Thoracic aorta (tissue), 2 donors: Measurements from ENCODE around the gene MAP4K5. TPM values are rescaled to one million over a fixed set of nuclear protein-coding genes. Genes with fewer than 3 reads are reported as not detected.

ENCODE experiments used
- ATAC-seq: fragments of 150-250 bp; one replicate; pipeline ENCODE4 v1.8.0; 2017; ENCODE audit warnings: low read depth; ENCODE audit not compliant: insufficient number of reproducible peaks, low FRiP score
- DNase-seq: peaks from one replicate; pipeline ENCODE4 v3.0.0-alpha.2; 2020; ENCODE audit warnings: low spot score
- H3K27ac ChIP-seq, 2 donors: fragments of 200-600 bp; sonication (generic); 1 replicate in 1 of 2; 2 replicates in 1 of 2; pipeline ENCODE4 v1.5.1; 2016; ENCODE audit warnings: mild to moderate bottlenecking in 2 of 2, moderate library complexity in 2 of 2
- H3K27me3 ChIP-seq: fragments of 200-600 bp; sonication (generic); replicated peaks from 2 replicates; pipeline ENCODE4 v1.6.0; 2016; ENCODE audit warnings: mild to moderate bottlenecking; ENCODE audit not compliant: insufficient read depth
- H3K36me3 ChIP-seq: fragments of 200-600 bp; sonication (generic); one replicate; pipeline ENCODE4 v1.5.1; 2016
- H3K4me1 ChIP-seq, 2 donors: fragments of 200-600 bp; sonication (generic); 1 replicate in 1 of 2; 2 replicates in 1 of 2; pipeline versions ENCODE4 v1.5.1 to v1.6.0; 2016; ENCODE audit warnings: low read depth in 2 of 2, mild to moderate bottlenecking in 1 of 2; ENCODE audit not compliant: control insufficient read depth in 1 of 2
- H3K4me3 ChIP-seq: fragments of 200-600 bp; sonication (generic); 2 replicates; pipeline ENCODE4 v1.5.1; 2016; ENCODE audit warnings: mild to moderate bottlenecking
- H3K9me3 ChIP-seq: fragments of 200-600 bp; sonication (generic); 2 replicates; pipeline ENCODE4 v1.5.1; 2016
- CTCF ChIP-seq: fragments of 200-600 bp; sonication (generic); IDR thresholded peaks from one replicate; pipeline ENCODE4 v1.5.1; 2019; ENCODE audit warnings: antibody characterized with exemption
- total RNA-seq, 2 donors: library from RNA; depleted of rRNA; stranded (reverse); fragments of >200 nt; gene quantifications; one replicate each; pipeline versions ENCODE4 v1.1.0 to v1.2.3, GENCODE V29; 2016

The MAP4K5 gene
- total RNA-seq, 2 donors from 2014 or later: 231 to 238 TPM

DNA sequence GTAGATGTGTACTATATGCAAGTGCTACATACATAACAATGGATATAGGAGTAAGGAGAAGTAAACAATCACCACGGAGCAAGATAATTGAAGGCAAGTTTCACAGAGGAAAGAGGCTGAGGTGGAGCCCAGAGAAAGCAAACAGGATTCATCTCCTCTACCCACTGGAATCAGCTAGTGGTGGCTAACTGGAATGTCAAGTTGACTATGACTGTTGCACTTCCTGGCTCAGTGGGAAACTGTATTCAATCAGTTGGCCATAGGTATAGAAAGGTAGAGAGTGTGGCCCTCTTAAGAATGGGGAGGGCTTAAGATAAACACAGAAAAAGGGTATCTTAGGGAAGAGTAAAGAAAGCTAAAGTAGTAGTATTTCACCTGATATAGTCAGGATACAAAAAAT lies 62.4 kb downstream of the MAP4K5 start:
- Histone ChIP-seq H3K4me3 (no peak overlapping the region), H3K36me3 (peaks cover 52% of the 10 kb centered on the region), H3K27me3 (no peaks in the 10 kb centered on the region), H3K4me1 (no peaks in the 10 kb centered on the region), H3K27ac (no peak overlapping the region), H3K9me3 (peaks cover 13% of the 10 kb centered on the region)
- no peak for DNase-seq
- no peak for TF ChIP-seq CTCF
- no peak for ATAC-seq

- ATAC-seq: no peak
- H3K4me3 ChIP-seq: no peak overlapping the region
- H3K27me3 ChIP-seq: no peaks in the 10 kb centered on the region
- H3K27ac ChIP-seq: no peak overlapping the region
- H3K36me3 ChIP-seq: peaks cover 30% of the 10 kb centered on the region
- no peak for DNase-seq
- TF ChIP-seq CTCF: no peak
- no peaks in the 10 kb centered on the region for H3K4me1 ChIP-seq
- H3K9me3 ChIP-seq: no peaks in the 10 kb centered on the region
Observed at GRCh38 chr14:50462111-50462510, 70.3 kb downstream of the MAP4K5 start.

- no peak overlapping the region for H3K4me3 ChIP-seq
- no peak for DNase-seq
- no peaks in the 10 kb centered on the region for H3K9me3 ChIP-seq
- no peaks in the 10 kb centered on the region for H3K4me1 ChIP-seq
- H3K27ac ChIP-seq: no peak overlapping the region
- H3K36me3 ChIP-seq: peaks cover 26% of the 10 kb centered on the region
- H3K27me3 ChIP-seq: no peaks in the 10 kb centered on the region
- no peak for TF ChIP-seq CTCF
- ATAC-seq: no peak
Observed at GRCh38 chr14:50453869-50454268, 78.5 kb downstream of the MAP4K5 start.

DNA sequence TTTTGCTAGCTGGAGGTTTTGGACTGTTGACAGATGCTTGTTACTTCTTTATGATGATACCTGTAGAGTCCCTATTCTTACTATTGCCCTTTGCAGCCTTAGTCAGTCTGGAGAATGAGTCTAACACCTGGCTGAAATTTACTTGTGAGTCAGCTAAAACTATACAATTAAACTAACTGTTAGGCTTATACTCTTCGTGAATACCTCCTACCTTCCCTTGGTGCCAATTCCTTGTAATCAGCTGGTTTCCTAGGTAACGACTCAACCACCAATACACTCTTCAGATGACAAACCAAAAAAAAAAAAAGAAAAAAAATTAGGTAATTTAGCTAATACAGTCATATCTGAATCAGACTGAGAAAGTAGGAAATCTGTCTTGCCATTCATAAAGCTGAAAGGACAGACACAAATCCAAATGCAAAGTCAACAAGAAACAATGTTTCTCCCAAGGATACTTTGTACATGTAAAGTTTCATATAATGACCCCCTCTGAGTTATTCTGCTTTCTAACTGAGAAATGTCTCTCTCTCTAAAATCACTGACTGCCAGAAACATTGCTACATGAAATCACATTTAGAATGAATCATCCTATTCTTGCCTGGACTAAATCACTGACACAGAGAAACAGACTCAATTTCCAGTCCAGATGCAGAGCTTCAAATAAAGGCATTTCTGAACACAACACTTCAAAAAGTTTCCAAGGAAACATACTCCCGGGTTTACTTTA lies 79.2 kb downstream of the MAP4K5 start:
- ATAC-seq (no peak), DNase-seq (no peak)
- no peak overlapping the region for H3K4me3 ChIP-seq
- no peak overlapping the region for H3K27ac ChIP-seq
- TF ChIP-seq CTCF: no peak
- peaks cover 26% of the 10 kb centered on the region for H3K36me3 ChIP-seq
- no peaks in the 10 kb centered on the region for H3K4me1 ChIP-seq
- no peaks in the 10 kb centered on the region for H3K27me3 ChIP-seq
- H3K9me3 ChIP-seq: no peaks in the 10 kb centered on the region

GRCh38 chr14:50452296-50452695 lies 80.1 kb downstream of the MAP4K5 start:
- no peak for TF ChIP-seq CTCF
- no peak overlapping the region for H3K4me3 ChIP-seq
- ATAC-seq: no peak
- H3K27me3 ChIP-seq: no peaks in the 10 kb centered on the region
- H3K36me3 ChIP-seq: peaks cover 28% of the 10 kb centered on the region
- no peaks in the 10 kb centered on the region for H3K9me3 ChIP-seq
- H3K27ac ChIP-seq: no peak overlapping the region
- peaks cover 0 to 4% of the 10 kb centered on the region in 2 donors for H3K4me1 ChIP-seq
- no peak for DNase-seq
